Measurements from ENCODE around the gene MYRF.

The MYRF gene

DNA sequence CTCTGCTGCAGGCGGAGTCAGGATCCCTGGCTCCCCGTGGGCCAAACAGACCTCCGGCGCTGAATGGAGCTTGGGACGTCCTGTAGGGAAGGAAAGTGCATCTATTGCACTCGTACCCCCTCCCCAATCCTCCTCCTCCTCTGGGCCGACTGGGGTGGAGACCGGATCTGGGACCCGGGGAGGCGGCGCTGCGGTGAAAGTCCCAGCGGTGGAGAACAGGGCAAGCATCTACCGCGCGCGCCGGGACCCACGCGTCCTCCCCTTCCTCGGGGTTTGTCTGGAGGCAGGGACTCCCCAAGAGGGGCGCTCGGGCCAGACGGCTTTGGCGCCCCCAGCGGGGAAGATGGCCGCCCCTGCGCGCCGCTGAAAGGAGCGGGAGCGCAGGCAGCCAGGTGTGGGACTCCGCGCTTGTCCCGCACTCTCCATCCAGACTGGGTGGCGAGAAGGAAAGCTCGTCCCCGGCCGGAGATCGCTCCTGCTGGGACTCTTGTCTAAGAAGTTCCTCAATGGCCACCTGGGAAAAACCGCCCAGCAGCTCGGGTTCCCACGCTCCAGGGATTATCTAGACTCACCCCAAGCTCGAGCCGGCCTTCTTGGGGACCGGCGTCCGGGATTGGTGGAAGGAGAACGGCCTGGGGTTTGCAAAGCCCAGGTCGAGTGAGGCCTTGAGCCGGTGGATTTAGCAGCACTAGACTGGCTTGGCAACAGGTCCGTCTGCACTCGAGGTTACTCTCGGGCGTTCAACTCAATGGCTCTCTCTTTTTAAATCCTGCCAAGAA is 76.4 kb downstream of the MYRF start:
- DNase-seq, result peak; percentile 62

DNA sequence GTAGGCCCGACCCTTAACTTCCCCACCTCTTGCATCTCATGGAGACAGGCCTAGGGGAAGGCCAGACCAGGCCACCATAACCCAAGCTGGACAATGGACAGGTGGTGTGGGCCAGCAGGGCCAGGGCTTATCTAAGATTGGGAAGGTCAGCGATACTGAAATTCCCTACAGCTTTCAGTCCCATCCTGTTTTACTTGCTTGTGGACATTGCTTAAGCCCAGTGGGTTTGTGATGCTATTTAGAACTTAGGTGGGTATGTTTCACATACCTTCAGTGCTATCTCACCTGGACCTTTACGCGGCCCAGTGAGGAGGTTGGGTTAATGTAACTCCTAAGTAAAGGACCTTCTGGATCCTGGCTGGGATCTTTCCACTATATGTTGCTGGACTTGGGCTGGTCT is 77.4 kb downstream of the MYRF start:
- DNase-seq, result no peak

DNA sequence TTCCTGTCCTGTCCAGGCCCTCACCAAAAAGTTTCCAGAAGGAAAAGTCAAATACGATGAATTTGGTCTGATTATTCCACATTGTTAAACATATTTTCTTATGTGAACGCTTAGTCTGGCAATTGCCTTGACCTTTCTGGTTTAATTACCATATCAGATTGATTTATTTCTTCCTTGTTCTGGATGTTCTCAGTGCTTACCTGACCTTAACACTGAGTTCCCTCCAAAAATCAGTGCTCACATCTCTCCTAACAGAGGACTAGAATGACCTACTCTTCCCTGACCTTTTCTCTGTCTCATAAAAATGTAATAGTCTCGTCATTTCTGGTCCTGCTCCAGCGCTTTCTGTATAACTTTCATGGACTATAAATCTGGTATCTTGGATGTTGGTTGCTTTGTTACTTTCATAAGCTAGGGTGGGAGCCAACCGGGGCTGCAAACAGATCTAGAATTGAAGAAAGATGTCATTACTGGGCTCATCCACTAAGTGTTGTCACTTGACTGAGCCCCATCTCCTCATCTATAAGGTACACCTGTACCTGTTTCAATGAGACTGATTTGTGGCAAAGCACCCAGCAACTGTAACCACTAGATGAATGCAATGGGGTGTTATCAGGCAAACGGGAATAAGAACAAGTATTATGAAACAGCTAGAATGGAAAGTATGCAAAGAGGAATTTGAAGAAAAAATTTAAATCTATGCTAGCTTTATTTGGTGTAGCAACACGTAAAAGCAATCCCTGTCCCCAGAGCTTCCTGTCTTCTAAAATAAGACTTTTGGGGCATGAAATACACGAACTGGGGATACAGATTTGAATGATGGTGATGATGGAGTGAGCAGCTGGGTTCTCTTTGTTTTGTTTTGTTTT is 78.0 kb downstream of the MYRF start:
- no peak for DNase-seq

DNA sequence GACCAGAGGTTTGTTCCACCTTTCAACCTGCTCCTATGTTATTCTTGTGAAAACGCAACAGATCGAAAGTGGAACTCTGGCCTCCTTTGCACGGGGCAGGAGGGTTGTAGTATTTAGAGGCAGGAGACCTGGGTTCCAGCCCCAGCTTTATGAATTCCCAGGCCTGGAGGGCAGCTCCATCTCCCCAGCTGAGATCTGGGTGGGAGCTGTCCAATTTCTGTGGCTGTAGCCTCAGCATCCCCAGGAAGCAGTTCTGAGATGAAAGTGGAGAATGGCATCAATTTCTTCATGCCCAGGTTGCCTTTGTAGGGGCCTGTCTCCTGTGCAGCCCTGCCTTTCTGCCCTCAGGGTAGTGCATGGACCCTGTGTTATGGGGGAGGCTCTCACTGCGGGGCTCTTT is 79.8 kb downstream of the MYRF start:
- DNase-seq, result no peak

DNA sequence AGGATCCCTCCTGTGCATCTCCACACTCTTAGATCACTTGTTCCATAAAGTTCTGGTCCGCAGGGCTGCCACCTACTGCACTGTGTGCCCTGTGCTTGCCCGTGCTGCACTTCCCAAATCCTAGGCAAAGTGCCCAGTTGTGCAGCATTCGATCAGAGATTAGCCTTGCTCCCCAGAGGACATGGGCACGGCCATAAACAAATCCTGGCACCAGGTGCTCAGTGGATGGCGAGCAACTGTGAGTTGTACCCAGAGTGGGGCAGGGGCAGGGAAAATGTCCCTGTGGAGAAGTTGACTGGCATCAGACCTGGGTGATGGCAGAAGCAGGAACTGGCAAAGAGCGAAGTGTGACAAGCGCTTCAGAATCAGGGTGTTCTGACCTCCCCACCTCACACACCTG is 80.3 kb downstream of the MYRF start:
- DNase-seq, result no peak

DNA sequence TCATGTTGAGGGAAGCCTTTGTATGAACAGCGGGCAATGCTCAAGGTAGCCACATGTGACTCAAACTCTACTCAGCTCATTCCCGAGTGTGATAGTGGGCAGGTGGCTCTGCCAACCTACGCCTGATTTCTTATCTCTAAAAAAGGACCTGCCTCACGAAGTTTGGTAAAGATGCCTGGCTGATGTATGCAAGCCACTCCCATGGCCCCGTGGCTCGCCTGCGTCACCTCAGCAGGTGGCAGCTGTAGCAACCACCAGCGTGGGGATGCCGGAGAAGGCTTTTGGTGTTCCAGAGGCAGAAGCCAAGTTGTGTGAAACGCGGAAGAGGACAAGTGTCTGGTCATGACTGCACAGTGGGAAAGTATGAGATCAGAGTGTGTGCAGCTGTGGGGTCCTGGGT is 81.0 kb downstream of the MYRF start:
- DNase-seq, result peak; percentile 39

DNA sequence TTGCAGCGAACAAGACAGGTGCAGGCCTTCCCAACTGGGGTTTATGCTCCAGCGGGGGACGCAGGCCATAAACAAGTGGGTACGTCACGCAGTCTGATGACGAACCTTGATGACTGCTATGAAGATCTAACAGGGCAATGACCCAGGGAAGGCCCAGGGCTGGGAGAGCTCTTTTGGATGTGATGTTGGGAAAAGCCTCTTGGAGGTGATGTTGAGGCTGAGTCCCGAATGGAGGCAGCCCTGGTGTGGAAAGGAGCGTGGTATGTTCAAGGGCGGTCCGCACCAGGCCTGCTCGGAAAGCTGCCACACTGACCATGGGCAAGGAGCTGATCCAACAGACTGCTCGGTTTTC is 81.5 kb downstream of the MYRF start:
- no peak for DNase-seq

DNA sequence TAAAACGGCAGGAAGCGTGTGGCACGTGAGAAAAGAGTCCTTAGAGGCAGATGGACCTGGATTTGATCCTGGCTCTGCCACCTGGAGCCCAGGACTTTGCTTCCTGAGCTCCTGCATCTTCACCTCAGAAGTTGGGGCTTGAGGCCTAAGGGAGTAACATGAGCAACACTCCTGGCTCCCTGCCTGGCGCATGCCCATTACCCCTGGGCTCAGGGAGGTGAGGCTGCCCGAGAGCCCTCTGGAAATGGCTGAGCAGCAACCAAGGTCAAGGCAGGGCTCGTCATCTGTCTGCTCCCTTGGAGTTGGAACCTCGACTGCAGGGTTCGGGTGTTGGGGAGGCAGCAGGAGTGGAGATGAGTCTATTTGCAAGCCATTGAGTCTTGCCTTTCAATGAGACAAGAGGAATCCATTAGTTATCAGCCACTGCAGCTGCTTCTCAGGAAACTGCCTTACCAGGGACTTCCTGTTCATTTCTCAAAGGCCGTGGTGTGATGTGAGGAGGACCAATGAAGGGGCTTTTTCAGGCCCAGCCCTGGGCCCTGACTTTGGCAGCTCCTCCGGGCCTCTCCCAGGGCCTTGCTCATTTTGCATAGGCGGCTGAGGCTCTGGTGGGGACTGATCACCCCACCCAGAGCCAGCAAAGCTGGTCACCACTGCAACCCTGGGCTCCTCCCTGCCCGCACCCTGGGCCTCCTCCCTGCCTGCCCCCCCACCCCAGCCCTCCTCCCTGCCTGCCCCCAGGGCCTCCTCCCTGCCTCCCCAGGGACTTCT is 82.0 kb downstream of the MYRF start:
- DNase-seq, result peak; percentile 92

DNA sequence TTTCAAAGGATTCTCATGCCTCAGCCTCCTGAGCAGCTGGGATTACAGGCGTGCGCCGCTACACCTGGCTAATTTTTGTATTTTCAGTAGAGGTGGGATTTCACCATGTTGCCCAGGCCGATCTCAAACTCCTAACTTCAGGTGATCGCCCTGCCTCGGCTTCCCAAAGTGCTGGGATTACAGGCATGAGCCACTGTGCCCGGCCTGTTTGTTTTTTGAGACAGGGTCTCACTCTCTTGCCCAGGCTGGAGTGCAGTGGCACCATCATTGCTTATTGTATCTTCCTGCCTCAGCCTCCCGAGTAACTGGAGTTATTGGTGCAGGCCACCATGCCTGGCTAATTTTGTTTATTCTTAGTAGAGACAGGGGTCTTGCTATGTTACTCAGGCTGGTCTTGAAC is 83.8 kb downstream of the MYRF start:
- no peak for DNase-seq

DNA sequence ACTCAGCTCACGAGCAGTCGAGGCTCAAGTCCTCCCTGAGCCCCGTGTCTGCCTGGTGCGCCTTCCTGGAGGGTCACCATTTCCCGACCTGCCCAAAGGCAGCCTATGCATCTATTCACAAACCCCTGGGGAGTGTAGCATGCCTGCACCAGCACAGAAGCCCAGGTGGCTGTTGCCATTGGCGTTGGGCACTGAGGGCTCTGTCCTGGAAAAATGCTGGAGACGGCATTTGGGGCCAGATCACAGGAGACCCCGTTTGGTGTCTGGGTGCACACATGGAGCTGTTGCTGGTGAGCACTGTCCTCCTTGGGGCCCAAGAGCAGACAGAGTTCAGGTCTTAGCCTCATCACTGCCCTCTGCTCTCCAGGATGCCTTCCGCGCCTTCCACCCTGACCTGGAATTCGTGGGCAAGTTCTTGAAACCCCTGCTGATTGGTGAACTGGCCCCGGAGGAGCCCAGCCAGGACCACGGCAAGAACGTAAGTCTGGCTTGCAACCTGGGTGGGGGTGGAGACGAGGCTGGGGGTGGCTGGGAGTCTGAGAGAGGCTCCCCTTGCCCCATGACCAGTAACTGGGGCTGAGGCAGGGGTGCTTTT is 85.1 kb downstream of the MYRF start:
- DNase-seq, result no peak
